KMS-11 (cell line): Measurements from ENCODE around the gene MAML3.

Experiments
- H2AFZ ChIP-seq: fragments of 200-600 bp; sonication (generic); 2 replicates; pipeline ENCODE4 v1.6.1; 2016; ENCODE audit warnings: antibody characterized with exemption, mixed run types, low read depth
- H3K27ac ChIP-seq: fragments of 200-600 bp; sonication (generic); 2 replicates; pipeline ENCODE4 v1.6.1; 2016; ENCODE audit warnings: mild to moderate bottlenecking, mixed run types
- H3K27me3 ChIP-seq: fragments of 200-600 bp; sonication (generic); 2 replicates; pipeline ENCODE4 v1.6.1; 2017; ENCODE audit warnings: mild to moderate bottlenecking, low read depth, mixed run types, moderate library complexity; ENCODE audit not compliant: insufficient read depth
- H3K36me3 ChIP-seq: fragments of 200-600 bp; sonication (generic); 2 replicates; pipeline ENCODE4 v1.6.1; 2017; ENCODE audit warnings: mild to moderate bottlenecking, mixed run types; ENCODE audit not compliant: insufficient read depth
- H3K4me1 ChIP-seq: fragments of 200-600 bp; sonication (generic); 2 replicates; pipeline ENCODE4 v1.6.1; 2016; ENCODE audit warnings: mild to moderate bottlenecking, low read depth, mixed run types; ENCODE audit not compliant: poor library complexity, severe bottlenecking
- H3K4me2 ChIP-seq: fragments of 200-600 bp; sonication (generic); 2 replicates; pipeline ENCODE4 v1.7.0; 2016; ENCODE audit warnings: mild to moderate bottlenecking, mixed run types
- H3K4me3 ChIP-seq: fragments of 200-600 bp; sonication (generic); IDR thresholded peaks from 2 replicates; pipeline ENCODE4 v1.6.1; 2017; ENCODE audit warnings: low read depth, low read length, mixed read lengths; ENCODE audit not compliant: insufficient read depth
- H3K79me2 ChIP-seq: fragments of 200-600 bp; sonication (generic); 2 replicates; pipeline ENCODE4 v1.6.1; 2016; ENCODE audit warnings: low read depth, mixed run types; ENCODE audit not compliant: insufficient read depth
- H3K9ac ChIP-seq: fragments of 200-600 bp; sonication (generic); 2 replicates; pipeline ENCODE4 v1.6.1; 2016; ENCODE audit warnings: mild to moderate bottlenecking, mixed run types
- H4K20me1 ChIP-seq: fragments of 200-600 bp; sonication (generic); 2 replicates; pipeline ENCODE4 v1.6.1; 2016; ENCODE audit warnings: mild to moderate bottlenecking, mixed run types; ENCODE audit not compliant: insufficient read depth
- CTCF ChIP-seq: fragments of 200-600 bp; sonication (generic); conservative IDR thresholded peaks from 2 replicates; pipeline ENCODE4 v1.6.1; 2017; ENCODE audit warnings: low read depth, mild to moderate bottlenecking, antibody characterized with exemption, low read length, moderate library complexity, mixed read lengths

The MAML3 gene

GRCh38 chr4:139917896-139918295, 236.1 kb downstream of the MAML3 start:
- TF ChIP-seq CTCF: no peak
- Histone ChIP-seq H3K4me1 (no peaks in the 10 kb centered on the region), H3K4me2 (no peak overlapping the region), H2AFZ (no peak overlapping the region), H3K27ac (no peak overlapping the region), H3K9ac (no peak overlapping the region), H3K4me3 (no peak overlapping the region), H3K79me2 (no peaks in the 10 kb centered on the region), H3K36me3 (no peaks in the 10 kb centered on the region), H4K20me1 (no peaks in the 10 kb centered on the region), H3K27me3 (no peaks in the 10 kb centered on the region)

GRCh38 chr4:139916041-139916440, 237.9 kb downstream of the MAML3 start:
- Histone ChIP-seq H4K20me1 (no peaks in the 10 kb centered on the region), H3K36me3 (no peaks in the 10 kb centered on the region), H3K4me3 (no peak overlapping the region), H3K27ac (no peak overlapping the region), H3K4me1 (no peaks in the 10 kb centered on the region), H2AFZ (no peak overlapping the region), H3K27me3 (no peaks in the 10 kb centered on the region), H3K4me2 (no peak overlapping the region), H3K79me2 (no peaks in the 10 kb centered on the region), H3K9ac (no peak overlapping the region)
- TF ChIP-seq CTCF: no peak

DNA sequence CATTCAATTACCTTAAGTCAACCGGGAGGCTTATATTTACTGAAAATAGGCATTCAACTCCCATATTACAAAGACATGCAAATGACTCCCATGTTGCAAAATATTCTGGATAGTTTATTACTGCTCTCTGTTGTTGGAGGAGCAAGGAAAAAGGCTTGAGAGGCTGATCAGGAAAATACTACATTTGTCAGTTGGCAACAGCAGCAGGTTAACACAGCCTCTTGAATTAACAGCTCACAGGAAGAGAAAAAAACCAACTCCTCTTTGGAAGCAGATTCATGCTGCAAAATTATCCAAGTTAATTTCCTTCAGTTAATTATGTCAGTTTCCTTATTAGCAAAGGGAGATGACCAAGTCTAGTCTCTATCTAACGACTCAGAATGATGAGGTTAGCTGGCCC, 238.9 kb downstream of the MAML3 start:
- Histone ChIP-seq H3K4me2 (no peak overlapping the region), H3K27ac (no peak overlapping the region), H3K9ac (no peak overlapping the region), H3K4me3 (no peak overlapping the region), H4K20me1 (no peaks in the 10 kb centered on the region), H2AFZ (no peak overlapping the region), H3K4me1 (no peaks in the 10 kb centered on the region), H3K79me2 (no peaks in the 10 kb centered on the region), H3K36me3 (no peaks in the 10 kb centered on the region), H3K27me3 (no peaks in the 10 kb centered on the region)
- no peak for TF ChIP-seq CTCF

- Histone ChIP-seq H3K36me3 (no peaks in the 10 kb centered on the region), H3K4me1 (no peaks in the 10 kb centered on the region), H3K4me2 (no peak overlapping the region), H3K27ac (no peak overlapping the region), H4K20me1 (no peaks in the 10 kb centered on the region), H3K27me3 (no peaks in the 10 kb centered on the region), H2AFZ (no peak overlapping the region), H3K9ac (no peak overlapping the region), H3K4me3 (no peak overlapping the region), H3K79me2 (no peaks in the 10 kb centered on the region)
- TF ChIP-seq CTCF: no peak
These were observed 239.9 kb downstream of the MAML3 start for GRCh38 chr4:139913995-139914598.
